GM21390 (cell line): ENCODE data around the gene GCH1.
"Not testable (repeated sequence)": the region's sequence is repeated elsewhere in the genome, so short reads cannot be mapped to it uniquely, and the experiment has no call there.

Experiments
- ATAC-seq: cut with Tn5 transposase; IDR thresholded peaks from one replicate; pipeline ENCODE4 v1.9.1; 2021; ENCODE audit not compliant: unreplicated experiment

The GCH1 gene, protein sequence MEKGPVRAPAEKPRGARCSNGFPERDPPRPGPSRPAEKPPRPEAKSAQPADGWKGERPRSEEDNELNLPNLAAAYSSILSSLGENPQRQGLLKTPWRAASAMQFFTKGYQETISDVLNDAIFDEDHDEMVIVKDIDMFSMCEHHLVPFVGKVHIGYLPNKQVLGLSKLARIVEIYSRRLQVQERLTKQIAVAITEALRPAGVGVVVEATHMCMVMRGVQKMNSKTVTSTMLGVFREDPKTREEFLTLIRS

DNA sequence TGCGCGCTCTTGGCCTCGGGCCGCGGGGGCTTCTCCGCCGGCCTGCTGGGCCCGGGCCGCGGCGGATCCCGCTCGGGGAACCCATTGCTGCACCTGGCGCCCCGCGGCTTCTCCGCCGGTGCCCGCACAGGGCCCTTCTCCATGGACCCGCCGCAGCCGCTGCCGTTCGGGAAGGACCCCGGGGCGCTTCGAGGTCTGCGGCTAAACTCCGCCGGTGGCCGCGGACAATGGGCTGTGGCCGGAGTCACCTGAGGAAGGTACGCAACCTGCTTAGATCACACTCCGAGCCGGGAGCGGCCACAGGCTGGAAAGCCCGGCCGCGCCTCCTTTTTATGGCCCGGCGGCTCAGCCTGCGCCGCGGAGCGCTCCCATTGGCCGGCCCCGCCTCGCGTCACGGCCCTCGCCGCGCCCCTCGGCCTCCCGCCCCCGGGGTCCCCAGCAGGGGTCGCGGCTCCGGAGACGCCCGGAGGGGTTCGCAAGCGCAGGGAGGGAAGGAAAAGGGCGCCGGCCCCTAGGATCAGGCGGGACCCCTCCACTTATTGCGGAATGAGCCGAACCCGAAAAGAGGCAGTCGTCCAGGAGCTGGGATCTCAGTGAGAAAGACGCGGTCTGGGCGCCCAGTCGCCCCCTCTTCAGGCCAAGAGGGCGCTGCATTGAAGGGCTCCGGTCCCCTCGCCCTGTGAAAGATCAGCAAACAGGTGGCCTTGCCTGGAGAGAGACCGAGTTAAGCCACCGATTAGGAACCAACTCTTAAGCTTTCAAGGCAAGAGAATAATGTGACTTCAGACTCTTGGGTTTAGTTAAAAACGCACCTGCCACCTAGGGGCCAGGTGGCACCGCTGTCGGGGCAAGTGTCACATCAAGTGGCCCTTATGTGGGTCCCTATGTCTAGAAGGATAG, at the start of gene GCH1:
GCH1 (minus strand) TSS at position 306 of the 900 bp plus-strand sequence; CDS start at position 143, 163 bp downstream.
- peak; percentile 76 for ATAC-seq

DNA sequence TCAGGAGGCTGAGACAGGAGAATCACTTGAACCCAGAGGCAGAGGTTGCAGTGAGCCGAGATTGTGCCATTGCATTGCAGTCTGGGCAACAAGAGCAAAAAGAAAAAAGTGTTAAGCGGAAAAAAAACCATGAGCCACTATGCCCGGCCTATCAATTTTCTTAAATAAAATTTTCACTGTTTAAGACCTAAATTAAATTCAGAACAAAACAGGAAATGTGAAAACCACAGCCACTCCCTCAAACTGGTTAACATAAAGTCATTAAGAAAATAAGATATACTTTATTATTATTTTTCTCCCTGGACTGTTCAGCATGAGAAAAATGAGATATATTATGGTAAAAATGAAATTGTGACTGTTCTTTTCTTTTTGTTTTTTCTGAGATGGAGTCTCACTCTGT, 44.6 kb upstream of the GCH1 start:
- no peak for ATAC-seq

DNA sequence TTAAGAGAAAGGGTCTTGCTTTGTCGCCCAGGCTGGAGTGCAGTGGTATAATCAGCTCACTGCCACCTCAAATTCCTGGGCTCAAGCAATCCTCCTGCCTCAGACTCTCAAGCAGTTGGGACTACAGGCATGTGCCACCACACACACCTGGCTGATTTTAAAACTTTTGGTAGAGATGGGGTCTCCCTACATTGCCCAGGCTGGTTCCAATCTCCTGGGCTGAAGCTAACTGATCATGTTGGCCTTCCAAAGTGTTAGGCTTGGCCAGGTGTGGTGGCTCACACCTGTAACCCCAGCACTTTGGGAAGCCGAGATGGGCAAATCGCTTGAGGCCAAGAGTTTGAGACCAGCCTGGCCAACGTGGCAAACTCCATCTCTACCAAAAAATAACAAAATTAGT, 43.9 kb upstream of the GCH1 start:
- no peak for ATAC-seq

DNA sequence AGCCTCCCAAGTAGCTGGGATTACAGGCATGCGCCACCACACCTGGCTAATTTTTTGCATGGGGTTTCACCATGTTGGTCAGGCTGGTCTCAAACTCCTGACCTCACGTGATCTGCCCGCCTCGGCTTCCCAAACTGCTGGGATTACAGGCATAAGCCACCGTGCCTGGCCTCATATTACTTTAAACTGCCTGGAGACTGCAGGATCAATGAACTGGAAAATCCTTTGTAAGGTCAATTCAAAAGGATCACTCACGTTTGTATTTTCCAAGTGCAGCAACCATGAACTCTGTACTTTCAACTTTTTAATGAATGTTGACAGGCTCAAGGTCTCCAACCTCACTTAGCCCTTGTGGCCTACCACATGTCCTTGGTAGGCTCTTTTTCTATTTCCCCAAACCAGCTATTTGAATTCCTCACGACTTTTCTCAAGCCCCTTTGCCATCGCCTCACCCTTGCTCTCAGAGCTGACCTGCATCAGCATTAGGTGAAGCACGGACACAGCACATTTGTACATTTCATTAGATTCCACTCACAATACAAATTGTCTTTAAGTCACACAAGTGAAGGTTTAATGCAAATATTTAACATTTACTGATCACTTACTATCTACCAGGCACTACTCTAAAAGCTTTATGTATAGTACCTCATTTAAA, 42.2 kb upstream of the GCH1 start:
- ATAC-seq, result no peak

DNA sequence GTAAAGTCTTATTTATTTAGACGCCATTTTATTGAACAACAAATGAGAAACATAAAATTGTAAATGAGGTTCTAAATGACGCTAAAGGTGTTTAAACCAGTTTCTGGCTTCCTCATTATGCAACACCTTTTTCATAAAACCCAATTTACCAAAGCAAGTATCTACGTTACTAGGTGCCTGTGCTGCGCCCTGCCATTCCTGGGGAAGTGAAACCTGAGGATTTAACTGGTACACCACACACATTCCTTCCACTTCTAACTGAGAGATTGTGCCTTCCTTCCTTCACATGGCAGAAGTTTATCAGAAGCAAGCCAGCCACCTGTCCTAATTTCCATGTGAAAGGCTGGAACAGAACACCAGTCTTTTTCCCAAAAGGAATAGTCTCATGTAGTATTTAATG, 40.3 kb upstream of the GCH1 start:
- ATAC-seq, result no peak

DNA sequence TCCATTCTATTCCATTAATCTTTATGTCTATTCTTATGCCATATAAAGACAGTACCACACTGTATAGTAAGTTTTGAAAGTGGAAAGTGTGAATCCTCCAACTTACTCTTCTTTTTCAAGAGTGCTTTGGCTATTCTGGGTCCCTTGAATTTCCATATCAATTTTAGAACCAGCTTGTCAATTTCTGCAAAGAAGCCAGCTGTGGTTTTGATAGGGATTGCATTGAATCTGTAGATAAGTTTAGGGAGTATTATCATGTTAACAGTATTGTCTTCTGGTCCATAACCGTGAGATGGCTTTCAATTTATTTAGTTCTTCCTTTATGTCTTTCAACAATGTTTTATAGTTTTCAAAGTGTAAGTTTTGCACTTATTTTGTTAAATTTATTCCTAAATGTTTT, 34.2 kb upstream of the GCH1 start:
- ATAC-seq, result no peak

DNA sequence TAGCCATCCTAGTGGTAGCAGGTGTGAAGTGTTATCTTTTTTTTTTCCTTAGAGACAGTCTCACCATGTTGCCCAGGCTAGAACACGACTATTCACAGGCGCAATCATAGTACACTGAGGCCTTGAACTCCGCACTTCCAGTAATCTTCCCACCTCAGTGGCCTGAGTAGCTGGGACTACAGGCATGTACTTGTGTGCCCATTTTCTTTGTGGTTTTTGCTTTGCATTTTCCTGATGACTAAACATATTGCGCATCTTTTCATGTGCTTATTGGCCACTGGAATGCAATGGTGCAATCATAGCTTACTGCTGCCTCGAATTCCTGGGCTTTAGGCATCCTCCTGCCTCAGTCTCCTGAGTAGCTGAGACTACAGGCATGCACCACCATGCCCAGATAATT, 33.3 kb upstream of the GCH1 start:
- no peak for ATAC-seq

DNA sequence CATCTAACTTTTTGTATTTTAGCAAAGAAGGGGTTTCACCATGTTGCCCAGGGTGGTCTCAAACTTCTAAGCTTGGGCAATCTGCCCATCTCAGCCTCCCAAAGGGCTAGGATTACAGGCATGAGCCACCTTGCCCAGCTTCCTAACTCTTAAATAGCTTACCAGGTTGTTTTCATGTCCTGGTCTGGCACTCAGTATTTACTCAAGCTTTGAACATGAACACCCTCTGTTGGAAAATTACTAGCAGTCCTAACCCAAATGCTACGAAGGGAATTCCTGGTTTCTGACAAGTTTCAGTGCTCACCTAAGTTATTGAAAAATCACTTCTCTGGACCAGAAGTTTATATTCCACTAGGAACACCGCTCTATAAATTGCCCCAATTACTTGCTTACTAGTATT, 32.5 kb upstream of the GCH1 start:
- ATAC-seq, result no peak

DNA sequence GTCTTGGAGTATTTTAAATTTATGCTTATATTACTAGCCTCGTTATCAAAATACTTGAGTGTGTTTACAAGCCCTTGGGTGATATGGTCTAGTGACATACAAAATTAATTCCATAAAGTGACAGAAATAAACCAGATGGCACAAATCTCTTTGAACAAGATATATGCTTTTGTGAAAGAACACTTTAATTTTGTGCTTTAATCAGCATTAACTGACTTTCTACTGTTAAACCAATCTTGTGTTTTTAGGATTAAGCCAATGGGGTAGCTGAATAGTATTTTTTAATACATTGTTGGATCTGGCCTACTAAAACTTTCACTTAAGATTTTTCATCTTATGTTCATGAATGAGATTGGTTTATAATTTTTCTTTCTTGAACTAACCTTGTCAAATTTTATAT, 30.4 kb upstream of the GCH1 start:
- ATAC-seq, result no peak

DNA sequence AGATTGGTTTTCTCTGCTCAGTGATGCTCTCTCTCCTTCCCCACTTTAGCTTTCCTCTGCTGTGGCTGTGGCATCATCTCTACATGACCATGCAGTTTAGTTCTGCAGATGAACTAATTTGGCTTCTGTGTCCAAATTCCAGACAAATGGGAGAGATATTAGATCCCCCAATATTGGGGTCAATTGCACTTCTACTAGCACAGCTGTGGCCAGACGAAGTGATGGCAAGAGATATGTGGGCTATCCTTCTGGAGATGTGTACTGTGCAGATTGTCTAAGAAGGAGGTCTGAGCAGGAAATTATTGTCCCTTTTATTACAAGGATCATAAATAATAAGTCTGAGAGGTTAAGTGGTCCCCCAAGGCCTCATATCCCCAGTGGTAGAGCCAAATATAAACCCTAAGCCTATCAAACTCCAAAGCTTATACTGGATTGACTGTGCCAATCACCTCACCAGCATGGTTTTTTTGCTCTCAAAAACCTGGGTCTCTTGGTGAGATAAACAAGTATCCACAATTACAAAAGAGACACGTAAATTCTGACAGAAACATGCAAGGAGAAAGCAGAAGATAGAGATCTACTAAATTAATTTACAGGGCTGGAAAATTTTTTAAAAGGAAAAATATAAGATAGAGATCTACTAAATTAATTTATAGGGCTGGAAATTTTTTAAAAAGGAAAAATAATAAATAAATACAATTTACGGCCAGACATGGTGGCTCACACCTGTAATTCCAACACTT, 29.1 kb upstream of the GCH1 start:
- no peak for ATAC-seq

DNA sequence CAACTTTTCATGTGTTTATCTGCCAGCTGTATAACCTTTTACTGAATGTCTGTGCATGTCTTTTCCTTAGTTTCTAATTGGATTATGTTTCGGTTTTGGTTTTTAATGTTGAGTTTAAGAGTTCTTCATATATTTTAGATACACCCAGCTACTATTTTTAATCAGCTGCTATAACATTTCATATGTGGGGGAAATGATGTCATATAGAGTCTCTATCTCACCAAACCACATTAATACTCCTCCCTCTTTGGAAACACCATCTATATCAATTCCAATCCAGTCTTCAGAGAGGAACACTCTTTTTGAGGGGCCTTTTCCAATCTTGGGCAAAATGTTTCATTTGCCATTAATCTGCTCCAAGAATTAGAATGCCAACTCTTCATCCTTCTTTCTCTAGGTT, 28.5 kb upstream of the GCH1 start:
- no peak for ATAC-seq

DNA sequence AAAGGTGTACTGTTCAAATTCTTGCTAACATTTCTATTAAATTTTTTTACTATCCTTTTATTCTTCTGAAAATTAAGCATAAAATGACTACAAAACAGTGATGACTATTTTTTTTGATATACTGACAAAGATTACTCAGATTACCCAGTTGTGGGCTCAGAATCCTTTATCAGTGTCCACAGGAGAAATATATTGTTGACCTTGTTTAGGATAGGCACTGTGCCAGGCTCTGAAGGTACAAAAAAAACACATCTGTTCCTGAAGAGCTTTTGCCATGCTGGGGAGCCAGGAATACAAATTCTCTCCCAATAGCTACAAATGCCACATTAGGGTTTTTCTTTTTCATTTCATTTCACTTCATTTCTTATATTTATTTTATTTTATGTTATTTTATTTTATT, 26.9 kb upstream of the GCH1 start:
- no peak for ATAC-seq

DNA sequence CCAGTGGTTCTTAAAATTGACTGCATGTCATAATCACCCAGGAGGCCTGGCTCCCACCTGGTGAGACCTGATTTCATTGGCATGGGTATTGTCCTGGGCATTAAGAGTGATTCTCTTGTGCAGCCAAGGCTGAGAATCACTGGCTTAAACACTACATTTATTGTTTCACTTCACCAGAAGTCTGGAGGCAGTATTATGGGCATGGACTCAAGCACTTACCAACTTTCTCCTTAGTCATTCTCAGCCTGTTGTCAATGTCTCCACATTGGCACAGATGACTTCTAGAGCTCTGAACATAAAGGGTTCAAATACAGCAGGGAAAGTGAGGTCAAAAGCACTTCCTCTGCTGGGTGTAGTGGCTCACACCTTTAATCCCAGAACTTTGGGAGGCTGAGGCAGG, 25.6 kb upstream of the GCH1 start:
- ATAC-seq, result no peak

DNA sequence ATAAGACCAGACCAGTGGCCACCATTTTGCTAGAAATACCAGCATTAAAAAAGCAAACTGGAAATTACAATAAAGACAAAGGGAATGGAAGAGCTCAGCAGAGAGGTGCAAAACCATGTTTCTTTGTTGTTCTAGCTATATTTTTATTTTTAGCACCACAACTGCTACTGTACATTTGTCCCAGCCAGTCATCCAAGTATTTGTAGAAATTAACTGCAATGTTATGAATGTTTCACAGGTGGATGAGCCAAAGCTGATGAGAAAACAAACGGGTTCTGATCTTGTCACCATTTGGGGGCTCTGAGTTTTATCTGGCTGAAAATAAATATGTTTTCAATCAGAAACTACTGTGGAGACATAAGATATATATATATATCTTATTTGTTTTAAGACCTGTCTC, 24.9 kb upstream of the GCH1 start:
- ATAC-seq, result no peak

DNA sequence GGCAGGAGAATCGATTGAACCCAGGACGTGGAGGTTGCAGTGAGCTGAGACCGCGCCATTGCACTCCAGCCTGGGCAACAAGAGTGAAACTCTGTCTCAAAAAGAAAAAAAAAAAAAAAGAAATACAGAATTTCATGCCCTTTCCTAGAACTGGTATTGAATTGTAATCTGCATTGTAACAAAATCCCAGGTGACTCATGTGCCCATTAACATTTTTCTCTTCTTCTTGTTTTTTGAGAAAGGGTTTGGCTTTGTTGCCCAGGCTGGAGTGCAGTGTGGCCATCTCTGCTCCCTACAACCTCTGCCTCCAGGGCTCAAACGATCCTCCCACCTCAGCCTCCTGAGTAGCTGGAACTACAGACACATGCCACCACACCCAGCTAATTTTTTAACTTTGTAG, 23.9 kb upstream of the GCH1 start:
- ATAC-seq, result not testable (repeated sequence)

DNA sequence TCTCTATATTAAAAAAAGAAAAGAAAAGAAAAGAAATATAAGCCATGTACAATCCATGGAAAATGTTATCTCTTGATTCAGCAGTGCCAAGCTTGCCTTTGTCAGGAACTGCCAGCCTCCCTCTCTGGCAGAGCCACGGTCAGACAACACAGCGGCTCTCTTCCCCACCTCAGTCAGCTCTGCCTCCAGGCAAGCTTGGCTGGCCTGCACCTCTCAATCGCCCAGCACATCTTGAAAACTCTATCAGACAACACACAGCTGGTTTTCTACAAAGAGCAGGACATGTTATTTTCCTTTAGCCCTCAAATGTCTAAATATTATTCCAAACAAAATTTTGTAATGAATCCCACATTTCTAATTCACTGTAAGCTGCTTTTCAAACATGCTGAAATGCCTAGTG, 20.0 kb upstream of the GCH1 start:
- no peak for ATAC-seq

DNA sequence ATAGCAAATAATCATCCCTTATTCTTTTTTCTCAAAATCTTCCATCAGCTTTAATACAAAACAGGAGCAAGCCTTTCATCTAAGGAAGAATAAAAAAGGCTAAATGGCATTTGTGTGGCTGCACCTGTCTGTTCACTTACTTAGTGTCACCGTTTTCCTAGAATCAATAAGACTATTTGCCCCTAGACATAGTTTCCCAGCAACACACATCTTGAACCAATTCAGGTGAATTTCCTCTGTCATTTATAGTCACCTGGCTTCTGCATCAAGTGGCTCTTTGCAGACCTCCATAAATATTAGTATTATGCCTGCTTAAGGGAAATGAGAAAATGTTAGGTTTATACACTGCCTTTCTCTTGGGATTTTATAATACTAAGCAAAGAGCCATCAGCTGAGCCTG, 17.4 kb upstream of the GCH1 start:
- no peak for ATAC-seq

DNA sequence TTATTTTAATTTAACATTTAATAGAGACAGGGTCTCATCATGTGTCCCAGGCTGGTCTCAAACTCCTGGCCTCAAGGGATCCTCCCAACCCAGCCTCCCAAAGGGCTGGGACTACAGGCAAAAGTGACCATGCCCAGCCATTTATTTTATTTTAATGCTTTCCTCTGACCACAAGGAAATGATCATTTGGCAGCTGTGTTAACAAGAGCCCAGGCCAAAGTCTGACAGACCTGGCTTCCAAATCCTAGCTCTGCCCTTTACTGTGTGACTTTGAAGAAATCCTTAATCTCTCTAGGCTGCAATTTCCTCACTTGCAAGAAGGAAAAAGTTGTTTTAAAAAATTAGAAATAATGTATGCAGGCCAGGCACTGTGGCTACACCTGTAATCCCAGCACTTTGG, 16.7 kb upstream of the GCH1 start:
- ATAC-seq, result no peak

DNA sequence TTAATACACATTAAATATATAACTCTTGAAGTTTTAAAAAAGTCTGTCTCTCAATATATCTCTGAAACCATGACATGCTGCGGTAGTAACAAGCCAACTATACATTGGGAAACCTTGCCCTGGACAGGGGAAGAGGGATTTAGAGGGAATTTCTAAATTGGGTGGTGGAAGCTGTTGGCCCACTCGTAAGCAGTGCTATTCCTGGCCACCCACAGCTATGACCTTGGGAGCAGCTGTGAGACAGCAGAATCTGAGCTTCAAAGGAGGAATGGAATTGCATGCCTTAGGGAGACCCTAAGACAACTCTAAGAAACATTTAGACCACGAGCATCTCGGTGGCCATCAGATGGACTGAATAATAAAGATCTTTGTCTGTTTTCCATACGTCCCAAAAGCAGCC, 15.8 kb upstream of the GCH1 start:
- no peak for ATAC-seq

DNA sequence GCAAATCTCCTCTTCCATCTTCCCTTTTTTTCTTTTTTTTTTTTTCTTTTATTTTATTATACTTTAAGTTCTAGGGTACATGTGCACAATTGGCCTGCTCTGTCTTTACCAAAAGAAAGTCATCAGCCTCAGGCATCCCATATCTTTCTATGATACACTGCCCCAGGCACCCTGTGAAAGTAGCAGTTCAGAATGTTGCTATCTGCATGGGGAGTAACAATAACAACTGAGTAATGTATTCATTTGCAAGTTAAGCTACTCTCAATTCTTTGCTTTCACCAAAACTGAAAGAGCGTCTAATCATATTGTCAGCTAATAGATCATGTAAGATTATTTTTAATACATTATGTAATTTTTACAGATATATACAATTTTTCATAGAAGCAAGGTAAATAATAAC, 13.5 kb upstream of the GCH1 start:
- ATAC-seq, result no peak

DNA sequence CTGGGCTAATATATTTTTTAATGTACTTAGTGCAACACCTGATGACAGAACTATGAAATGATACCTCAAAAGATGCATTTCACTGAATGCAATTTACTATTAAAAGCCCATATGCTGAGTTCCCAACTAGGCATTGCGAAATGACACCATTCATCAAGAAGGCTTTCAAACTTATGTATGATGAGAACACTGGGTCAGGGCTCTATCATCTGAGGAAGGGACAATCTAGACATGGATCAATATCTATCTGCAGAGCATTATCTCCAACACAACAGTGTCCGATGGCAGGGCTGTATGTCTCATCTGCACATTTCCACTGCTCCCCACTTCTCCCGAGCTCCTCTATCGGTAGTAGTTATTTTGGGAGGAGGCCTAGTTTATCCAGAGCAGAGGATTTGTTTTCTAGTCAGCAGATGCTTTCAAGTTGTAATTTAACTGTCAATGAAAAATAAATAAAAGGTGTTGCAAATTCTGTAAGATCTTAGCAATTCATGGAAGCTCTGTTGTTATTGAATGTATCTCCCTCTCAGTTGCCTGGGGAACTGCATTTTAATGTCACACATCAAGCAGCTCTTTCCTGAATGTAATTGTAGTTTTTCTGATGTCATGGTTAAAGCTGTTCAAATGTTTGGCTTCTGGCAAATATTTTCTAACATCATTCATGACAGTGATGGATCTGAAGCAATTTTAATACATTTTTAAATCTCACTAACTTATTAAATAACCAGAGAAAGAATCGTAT, 7.4 kb upstream of the GCH1 start:
- no peak for ATAC-seq
